HG02763 (cell line): ENCODE results near the gene PPP2R5D.
"Not testable (repeated sequence)": the region's sequence is repeated elsewhere in the genome, so short reads cannot be mapped to it uniquely, and the experiment has no call there.

Experiments
- ATAC-seq: cut with Tn5 transposase; IDR thresholded peaks from one replicate; pipeline ENCODE4 v1.9.1; 2021; ENCODE audit warnings: mild to moderate bottlenecking, moderate library complexity; ENCODE audit not compliant: unreplicated experiment

Gene PPP2R5D

DNA sequence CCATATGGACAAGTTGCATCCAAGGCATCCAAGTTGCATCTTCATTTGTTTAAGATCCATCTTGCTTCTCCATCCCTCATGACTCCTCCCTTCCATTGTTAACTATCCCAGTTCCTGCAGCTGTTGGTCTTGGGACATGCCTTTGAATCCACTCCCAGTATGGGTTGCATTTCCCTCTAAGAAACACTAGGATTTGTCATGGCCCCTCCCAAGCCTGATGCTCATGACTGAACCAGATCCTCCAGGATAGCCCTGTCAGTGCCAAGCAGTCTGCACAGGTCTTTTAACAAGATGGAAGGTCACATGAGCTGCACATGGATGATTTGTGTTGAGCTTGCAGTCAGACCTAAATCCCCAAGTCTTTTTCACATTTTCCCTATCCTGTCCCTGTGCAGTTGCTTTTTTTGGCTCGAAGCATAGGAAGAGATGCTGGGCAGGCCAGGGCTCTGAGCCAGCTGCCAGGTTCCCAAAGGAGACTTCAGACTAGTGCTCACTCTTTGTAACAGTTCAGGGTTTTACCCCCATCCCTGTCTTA lies 4.2 kb downstream of the PPP2R5D start:
- no peak for ATAC-seq

DNA sequence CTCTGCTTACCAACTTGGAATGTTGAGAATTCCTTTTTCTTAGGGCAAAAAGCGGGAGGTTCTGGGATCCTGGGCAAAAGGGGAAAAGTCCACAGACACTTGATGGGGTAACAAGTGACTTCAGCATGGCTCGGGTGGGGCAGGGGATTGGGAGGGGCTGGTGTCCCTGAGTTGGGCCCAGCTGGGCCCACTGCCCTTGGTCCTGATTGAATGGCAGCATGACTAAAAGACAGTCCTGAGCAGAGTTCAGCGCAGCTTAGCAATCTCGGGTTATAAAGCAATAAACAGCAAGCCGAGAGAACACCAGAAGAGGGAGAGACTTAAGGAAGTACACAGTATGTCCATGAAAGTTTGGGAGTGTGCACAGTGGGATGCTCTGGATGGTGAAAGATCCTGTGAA lies 5.6 kb downstream of the PPP2R5D start:
- no peak for ATAC-seq

DNA sequence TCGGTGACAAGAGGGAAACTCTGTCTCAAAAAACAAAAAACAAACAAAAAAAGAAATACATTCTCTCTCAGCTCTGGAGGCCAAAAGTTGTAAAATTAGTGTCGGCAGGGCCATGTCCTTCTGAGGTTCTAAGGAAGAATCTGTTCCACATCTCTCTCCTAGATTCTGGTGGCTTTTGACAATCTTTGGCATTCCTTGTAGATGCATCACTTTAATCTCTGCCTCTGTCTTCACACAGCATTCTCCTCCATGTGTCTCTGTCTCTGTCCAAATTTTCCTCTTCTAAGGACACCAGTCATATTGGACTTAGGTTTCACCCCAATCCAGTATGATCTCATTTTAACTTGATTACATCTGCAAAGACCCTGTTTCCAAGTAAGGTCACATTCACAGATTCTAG lies 9.1 kb downstream of the PPP2R5D start:
- no peak for ATAC-seq

DNA sequence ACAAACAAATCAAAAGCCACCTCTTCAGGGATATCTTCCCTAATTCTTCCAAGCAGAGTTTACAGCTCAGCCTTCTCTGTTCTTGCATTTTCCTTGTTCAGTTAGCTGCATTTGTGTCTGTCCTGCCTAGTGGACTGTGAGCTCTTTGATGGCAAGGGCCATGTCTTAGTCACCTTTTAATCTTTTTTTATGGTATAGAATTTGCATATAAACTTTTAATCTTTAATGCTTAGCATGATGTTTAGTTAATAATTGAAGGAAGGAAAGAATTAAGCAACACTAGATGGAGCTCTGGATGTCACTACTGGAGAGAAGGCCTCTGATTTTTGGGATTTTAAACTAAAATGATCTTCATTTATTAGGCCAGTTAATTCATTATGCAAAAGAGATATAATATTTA lies 12.1 kb downstream of the PPP2R5D start:
- ATAC-seq = no peak

DNA sequence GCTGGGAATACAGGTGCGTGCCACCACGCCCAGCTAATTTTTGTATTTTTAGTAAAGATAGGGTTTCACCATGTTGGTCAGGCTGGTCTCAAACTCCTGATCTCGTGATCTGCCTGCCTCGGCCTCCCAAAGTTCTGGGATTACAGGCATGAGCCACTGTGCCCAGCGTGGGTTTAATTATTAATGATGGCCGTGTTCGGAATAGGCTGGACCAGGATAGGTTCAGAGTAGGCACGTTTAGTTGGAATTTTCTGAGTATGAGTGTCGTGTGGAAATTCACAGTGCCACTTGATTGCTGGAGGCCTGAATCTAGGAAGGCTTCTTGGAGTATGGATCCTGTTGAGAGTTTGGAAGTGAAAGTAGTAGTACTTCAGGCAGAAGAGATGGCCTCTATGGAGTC lies 13.8 kb downstream of the PPP2R5D start:
- not testable (repeated sequence) for ATAC-seq

DNA sequence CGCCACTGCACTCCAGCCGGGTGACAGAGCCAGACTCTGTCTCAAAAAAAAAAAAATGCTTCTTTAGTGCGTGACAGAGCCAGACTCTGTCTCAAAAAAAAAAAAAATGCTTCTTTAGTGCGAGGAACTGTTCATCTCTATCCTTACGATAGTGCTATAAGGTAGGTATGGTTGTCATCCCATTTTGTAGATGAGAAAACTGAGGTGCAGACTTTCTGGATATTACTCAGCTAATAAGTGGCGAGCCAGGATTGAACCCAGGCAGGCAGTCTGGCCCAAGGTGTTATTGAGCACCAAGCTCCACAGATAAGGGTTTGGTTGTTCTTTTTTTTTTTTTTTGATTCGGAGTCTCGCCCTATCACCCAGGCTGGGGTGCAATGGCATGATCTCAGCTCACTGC lies 17.5 kb downstream of the PPP2R5D start:
- no peak for ATAC-seq

DNA sequence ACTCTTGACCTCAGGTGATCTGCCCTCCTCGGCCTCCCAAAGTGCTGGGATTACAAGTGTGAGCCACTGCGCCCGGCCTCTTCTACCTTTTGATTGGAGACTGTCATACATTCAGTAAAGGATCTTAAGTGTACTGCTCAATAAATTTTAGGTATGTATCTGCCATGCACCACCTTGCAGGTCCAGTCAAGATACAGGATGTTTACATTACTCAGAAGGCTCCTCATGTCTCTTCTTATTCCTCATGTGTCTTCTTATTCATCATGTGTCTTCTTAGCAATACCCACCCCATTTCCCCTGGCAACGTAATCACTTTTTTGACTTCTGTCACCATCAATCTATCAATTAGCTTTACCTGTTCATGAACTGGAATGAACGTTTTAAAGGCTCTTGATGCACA lies 21.5 kb downstream of the PPP2R5D start:
- no peak for ATAC-seq

DNA sequence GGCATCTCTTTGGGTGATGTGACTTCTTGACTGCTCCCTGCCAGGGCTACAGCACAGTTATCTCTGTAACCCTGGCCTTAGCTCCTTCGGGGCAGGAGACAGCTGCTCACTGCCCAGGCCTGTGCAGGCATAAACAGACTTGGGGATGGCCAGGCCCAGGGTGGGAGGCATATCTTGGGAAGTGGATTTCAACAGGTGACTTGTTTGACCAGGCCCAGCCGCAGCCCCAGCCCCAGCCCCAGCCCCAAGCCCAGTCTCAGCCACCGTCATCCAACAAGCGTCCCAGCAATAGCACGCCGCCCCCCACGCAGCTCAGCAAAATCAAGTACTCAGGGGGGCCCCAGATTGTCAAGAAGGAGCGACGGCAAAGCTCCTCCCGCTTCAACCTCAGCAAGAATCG lies 21.9 kb downstream of the PPP2R5D start:
- ATAC-seq = no peak

DNA sequence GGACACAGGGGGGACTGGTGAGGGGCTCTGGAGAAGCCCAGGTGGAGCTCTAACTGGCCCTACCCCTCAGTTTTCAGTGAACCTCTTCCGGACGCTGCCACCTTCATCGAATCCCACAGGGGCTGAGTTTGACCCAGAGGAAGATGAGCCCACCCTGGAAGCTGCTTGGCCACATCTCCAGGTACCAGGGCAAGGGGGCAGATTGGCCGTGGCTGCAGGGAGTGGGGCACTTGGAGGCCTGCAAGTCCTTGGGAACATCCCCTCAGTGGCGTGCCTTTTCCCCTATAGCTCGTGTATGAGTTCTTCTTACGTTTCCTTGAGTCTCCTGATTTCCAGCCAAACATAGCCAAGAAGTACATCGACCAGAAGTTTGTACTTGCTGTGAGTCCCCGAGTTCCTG lies 22.8 kb downstream of the PPP2R5D start:
- ATAC-seq = no peak

DNA sequence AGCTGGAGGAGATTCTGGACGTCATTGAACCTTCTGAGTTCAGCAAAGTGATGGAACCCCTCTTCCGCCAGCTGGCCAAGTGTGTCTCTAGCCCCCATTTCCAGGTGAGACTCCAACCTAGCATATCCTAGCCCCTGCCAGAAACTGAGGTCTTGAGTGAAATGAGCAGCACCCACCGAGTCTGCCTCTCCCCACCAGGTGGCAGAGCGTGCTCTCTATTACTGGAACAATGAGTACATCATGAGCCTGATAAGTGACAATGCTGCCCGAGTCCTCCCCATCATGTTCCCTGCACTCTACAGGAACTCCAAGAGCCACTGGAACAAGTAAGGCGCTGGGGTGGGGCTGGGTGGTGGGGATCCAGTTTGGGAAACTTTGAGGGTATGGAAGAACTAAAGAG lies 24.8 kb downstream of the PPP2R5D start:
- no peak for ATAC-seq

DNA sequence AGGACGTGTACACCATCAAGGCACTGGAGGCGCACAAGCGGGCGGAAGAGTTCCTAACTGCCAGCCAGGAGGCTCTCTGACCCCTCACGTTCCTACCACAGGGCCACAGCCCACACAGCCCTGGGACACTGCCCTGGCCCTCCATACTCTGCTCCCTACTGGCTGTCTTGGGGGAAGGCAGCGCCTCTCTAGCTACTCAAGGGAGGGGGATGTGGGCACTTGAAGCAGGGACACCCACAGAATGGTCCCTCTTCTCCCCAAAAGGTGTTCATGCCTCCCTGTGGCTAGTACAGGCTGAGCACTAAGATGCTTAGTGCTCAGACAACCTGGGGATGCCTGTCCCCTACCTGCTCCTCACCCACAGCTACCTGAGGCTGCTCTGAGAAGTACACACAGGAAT lies 26.8 kb downstream of the PPP2R5D start:
- no peak for ATAC-seq

DNA sequence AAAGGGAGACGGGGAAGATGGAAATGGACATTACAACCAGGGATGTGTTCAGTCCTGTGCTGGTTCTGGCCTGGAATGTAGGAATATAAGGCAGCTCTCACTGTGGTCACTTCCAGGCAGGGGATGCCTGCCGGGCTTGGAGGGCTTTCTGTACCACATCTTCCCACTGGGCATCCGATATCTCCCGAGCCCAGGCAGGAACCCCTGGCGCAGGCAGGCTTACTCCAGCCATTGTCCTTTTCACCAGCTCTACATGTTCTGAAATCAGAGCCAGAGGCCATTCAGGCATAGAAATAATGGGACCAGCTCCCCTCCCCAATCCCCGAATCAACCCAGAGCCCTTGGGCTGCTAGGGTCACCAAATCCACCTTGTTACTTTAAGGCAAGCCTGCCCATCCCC lies 28.0 kb downstream of the PPP2R5D start:
- ATAC-seq = no peak

DNA sequence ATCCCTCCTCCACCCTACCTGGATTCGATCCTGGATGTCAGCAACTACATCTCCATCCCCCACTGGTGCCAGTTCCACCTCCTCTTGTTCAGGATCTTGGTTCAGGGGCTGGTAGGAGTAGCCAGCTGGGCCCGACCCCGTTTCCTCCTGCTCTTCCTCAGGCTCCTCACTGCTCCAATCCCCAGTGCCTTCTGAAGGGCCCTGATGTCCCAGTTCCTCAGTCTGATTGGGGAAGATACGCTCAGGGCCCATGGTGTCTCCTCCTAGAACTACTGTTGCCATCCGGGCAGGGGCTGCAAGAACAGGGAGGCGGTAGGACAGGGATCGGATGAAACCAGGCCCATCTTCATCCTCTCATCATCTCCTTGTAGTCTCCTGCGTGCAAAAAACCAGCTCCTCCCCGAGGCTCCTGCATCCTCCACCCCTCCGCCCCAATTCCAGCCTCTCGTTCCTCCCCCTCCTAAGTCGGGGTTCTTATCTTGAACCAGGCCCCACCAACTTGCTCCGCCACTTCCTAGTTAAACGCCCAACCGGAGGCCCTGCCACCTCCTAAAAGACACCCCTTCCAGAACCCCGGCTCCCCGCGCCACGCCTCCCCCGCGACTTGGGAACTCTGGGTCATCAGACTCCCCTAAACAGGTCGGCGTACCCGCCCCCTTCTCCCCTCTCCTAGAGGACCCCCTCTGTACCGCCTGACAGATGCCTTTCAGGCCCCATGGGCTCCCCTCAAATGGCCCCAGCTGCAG lies 28.9 kb downstream of the PPP2R5D start:
- no peak for ATAC-seq

DNA sequence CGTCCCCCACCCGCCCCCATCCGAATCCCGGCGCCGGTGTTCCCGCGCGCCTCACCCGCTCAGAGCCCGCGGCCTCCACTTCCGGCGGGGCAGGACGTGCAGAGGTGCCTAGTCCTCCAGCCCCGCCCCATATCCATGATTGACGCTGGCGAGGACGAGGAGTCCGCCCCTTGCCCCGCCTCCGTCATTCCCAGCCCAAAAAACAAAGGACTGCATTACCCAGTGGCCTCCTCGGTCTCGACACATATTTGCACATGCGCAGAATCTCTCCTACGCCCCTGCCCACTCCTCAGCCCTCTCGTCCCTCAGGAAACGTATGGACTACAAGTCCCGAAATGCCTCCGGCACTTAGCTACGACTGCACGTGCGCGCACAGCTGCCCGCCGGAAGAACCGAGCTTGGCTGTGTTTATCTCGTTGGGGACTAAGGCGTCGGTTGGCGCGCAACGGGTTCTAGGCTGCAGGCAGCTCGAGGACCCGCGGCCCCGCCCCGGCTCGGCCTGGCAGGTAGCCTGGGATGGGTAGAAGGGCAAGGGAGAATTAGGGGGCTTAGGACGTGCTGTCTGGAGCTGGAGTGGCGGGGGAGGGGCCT lies 29.6 kb downstream of the PPP2R5D start, which contains the start of the genes KLHDC3 and MEA1:
KLHDC3 (plus strand) TSS at position 407 of the 591 bp plus-strand sequence. CDS start 2,944 bp downstream, outside the sequence.
MEA1 (minus strand) TSS at position 104 of the 591 bp plus-strand sequence. CDS start 133 bp downstream, outside the sequence.
- peak; percentile 93 for ATAC-seq

DNA sequence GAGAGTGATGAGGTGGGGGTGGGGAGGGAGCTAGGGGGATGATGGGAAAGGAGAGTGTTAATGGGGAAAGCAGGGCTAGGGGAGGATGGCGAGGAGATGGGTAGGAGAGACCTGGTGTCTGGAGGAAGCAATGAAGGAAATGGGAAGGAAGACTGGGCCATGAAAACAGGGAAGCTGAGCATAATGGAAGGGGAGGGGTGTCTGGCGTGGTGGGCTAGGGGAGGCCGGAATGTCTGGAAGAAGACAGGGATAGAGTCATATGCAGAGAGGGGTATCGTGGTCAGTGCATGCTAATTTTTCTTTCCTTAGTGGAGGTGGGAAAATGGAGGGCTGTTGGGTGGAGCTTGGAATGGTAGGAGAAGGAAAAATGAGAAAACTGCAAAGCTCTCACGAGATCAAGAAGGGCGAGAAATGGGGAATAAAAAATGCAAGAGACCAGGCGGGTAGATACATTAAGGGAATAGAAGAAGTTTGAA lies 30.1 kb downstream of the PPP2R5D start:
- no peak for ATAC-seq

DNA sequence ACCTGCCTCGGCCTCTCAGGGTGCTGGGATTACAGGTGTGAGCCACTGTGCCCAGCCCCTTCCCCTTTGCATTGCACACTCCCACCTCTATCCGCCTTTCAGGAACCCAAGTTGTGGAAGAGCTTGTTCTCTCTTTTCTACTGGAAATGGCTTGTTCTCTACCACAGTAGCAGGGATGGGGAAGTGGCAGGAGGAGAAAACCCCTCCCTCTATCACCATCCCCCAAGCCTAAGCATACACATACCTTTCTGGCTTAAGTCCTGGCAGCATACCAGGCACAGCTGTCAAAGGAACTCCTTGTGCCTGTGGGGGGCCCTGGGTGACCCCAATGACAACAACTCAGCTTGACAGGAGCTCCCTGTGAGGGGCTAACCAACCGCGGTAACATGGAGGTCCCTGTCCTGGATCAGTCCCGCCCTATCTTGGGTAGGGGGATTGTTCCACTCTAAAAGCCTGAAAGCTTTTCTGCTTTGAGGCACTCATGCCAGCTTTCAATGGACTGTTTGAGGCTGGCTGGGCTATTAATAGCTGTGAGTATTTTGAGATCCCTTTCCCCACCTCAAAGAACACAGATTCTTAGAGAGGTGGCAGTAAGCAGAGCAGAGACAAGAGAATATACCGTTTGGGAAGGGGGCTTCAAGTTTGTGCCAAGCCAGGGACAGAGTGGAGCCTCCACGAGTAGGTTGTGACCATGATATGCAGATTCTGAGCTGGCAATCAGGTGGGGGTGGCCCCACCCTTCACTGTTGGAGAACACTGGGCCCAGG lies 32.0 kb downstream of the PPP2R5D start:
- no peak for ATAC-seq

DNA sequence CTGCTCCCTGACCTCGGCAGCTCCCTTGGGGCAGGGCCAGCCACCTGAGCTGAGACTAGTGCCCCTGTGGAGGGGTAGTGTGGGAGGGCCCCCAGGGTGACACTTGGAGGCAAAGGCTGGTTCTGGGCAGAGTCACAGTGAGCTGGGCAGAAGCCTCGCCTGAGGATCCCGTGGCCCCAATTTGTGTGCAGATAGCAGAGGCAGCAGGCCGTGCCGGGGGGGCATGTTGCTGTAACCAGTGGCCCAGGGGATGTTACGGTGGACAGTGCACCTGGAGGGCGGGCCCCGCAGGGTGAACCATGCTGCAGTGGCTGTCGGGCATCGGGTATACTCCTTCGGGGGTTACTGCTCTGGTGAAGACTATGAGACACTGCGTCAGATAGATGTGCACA lies 32.6 kb downstream of the PPP2R5D start:
- ATAC-seq = no peak

DNA sequence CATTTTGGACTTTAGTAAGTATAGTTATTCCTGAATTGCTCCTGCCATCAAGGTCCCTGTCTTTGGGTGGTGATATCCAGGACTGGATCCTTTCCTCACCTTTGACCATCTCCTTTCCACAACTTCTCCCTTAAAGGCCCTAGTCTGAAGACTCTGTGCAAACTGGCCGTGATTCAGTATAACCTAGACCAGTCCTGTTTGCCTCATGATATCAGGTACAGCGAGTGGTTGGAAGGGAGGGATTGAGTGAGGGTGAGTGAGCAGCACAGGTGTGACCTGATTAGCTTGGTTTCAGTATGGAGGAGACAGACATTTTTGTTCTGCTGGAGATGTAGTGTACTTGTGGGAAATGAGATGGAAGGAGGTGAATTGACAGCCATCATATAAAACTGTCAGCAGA lies 34.8 kb downstream of the PPP2R5D start:
- ATAC-seq = no peak

DNA sequence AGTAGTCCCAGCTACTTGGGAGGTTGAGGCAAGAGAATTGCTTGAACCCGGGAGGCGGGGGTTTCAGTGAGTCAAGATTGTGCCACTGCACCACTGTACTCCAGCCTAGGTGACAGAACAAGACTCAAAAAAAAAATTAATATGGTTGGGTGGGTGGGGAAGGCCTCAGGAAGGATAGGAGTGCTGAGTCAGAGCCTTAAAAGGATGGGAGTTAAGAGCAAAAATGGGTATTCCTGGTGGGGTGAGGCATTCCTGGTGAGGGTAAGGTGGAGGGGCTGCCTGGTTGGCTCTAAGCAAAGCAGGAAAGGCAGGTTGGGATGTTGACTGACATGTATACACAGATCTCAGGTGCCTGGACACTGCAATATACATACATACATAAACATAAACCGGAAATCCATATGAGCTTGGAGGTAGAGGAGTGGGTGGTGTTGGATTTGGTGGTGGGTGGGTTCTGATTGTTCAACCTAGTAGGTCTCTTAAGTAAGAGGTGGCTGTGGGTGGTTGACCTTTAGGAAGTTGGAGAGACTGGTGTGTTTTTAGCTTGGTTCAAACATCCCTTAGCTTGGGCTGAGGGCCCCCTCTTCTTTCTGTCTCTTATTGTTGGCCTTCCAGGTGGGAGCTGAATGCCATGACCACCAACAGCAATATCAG lies 35.8 kb downstream of the PPP2R5D start:
- no peak for ATAC-seq

DNA sequence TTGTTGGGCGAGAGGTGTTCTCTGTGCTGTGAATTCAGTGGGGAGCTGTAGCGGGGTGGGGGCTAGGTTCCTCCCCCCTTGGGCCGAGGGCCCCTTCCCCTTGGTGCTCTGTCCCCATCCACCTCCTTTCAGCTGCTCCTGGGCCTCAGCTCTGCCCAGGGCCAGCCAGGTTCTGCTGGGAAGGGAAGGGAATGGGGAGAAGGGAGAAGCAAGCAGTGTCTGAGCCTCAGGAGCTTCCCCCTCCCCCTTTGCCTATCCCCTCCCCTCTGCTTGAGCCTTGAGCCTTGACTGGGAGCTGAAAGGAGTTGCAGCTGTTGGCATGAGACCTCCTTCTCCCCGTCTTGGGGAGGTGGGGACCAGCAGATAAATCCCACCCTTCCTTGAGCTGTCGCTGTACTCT lies 36.5 kb downstream of the PPP2R5D start:
- ATAC-seq = no peak
